Astrocyte (in vitro differentiated cells and primary cell): ENCODE results near the gene ZFP1. TPM values are rescaled to one million over a fixed set of nuclear protein-coding genes. Genes with fewer than 3 reads are reported as not detected.
A peak's percentile ranks its signal among the peaks of the same experiment; 100 is the strongest.

Experiments
- DNase-seq: peaks from one replicate; pipeline ENCODE4 v3.0.0-alpha.2; 2010; ENCODE audit warnings: low read depth
- FAIRE-seq: peaks from 2 replicates; lab custom pipeline; 2011; peaks lifted over from hg19 to GRCh38; lab: Jason Lieb, UNC
- H2AFZ ChIP-seq: 2 replicates; pipeline ENCODE4 v1.6.0; 2012; ENCODE audit warnings: low read depth, low read length, inconsistent platforms
- H3K27ac ChIP-seq: 2 replicates; pipeline ENCODE4 v1.5.1; 2011; ENCODE audit warnings: low read depth, low read length, inconsistent platforms
- H3K27me3 ChIP-seq: 2 replicates; pipeline ENCODE4 v1.6.0; 2011; ENCODE audit warnings: low read length, inconsistent platforms; ENCODE audit not compliant: insufficient read depth
- H3K36me3 ChIP-seq: 2 replicates; pipeline ENCODE4 v1.5.1; 2011; ENCODE audit warnings: low read length, inconsistent platforms; ENCODE audit not compliant: insufficient read depth
- H3K4me1 ChIP-seq: 2 replicates; pipeline ENCODE4 v1.5.1; 2011; ENCODE audit warnings: low read length, inconsistent platforms; ENCODE audit not compliant: insufficient read depth
- H3K4me2 ChIP-seq: 2 replicates; pipeline ENCODE4 v1.6.0; 2012; ENCODE audit warnings: low read length, inconsistent platforms
- H3K4me3 ChIP-seq: 2 replicates; pipeline ENCODE4 v1.5.1; 2011; ENCODE audit warnings: low read depth, mild to moderate bottlenecking, low read length, inconsistent platforms; ENCODE audit not compliant: insufficient read depth
- H3K79me2 ChIP-seq: 2 replicates; pipeline ENCODE4 v1.6.0; 2012; ENCODE audit warnings: mild to moderate bottlenecking, low read length, inconsistent platforms; ENCODE audit not compliant: insufficient read depth
- H3K9ac ChIP-seq: 2 replicates; pipeline ENCODE4 v1.6.0; 2012; ENCODE audit warnings: mild to moderate bottlenecking, low read length, inconsistent platforms
- H3K9me3 ChIP-seq: 2 replicates; pipeline ENCODE4 v1.5.1; 2012; ENCODE audit warnings: low read depth, mild to moderate bottlenecking, low read length, inconsistent platforms; ENCODE audit not compliant: insufficient read depth
- H4K20me1 ChIP-seq: 2 replicates; pipeline ENCODE4 v1.6.0; 2012; ENCODE audit warnings: low read length, inconsistent platforms; ENCODE audit not compliant: insufficient read depth
- H3K27ac Mint-ChIP-seq: one replicate; pipeline ENCODE4 v1.8.0; 2021; ENCODE audit warnings: mild to moderate bottlenecking, mixed read lengths; ENCODE audit not compliant: unreplicated experiment
- H3K27me3 Mint-ChIP-seq: one replicate; pipeline ENCODE4 v1.8.0; 2021; ENCODE audit warnings: low read depth, mixed read lengths; ENCODE audit not compliant: unreplicated experiment
- H3K36me3 Mint-ChIP-seq: one replicate; pipeline ENCODE4 v1.8.0; 2021; ENCODE audit warnings: low read depth, mixed read lengths; ENCODE audit not compliant: unreplicated experiment
- H3K4me1 Mint-ChIP-seq: one replicate; pipeline ENCODE4 v1.8.0; 2021; ENCODE audit warnings: low read depth, mixed read lengths; ENCODE audit not compliant: unreplicated experiment
- H3K4me3 Mint-ChIP-seq: one replicate; pipeline ENCODE4 v1.8.0; 2021; ENCODE audit warnings: mild to moderate bottlenecking, moderate library complexity, mixed read lengths; ENCODE audit not compliant: unreplicated experiment
- H3K9me3 Mint-ChIP-seq: one replicate; pipeline ENCODE4 v1.8.0; 2021; ENCODE audit warnings: mild to moderate bottlenecking, mixed read lengths; ENCODE audit not compliant: unreplicated experiment
- CTCF ChIP-seq: IDR thresholded peaks from 2 replicates; pipeline ENCODE4 v1.5.1; 2011; ENCODE audit warnings: low read depth, mild to moderate bottlenecking, inconsistent platforms, low read length, moderate library complexity; ENCODE audit not compliant: insufficient read depth
- EZH2 ChIP-seq: IDR thresholded peaks from 2 replicates; pipeline ENCODE4 v1.6.1; 2012; ENCODE audit warnings: mild to moderate bottlenecking, low read length, inconsistent platforms; ENCODE audit not compliant: insufficient read depth
- total RNA-seq: library from RNA; stranded (reverse); gene quantifications from 2 replicates; pipeline ENCODE4 v1.2.1, GENCODE V29; 2021

ZFP1 gene
- total RNA-seq, 1 donor from 2014 or later: 8.2 TPM

- H3K4me1 Mint-ChIP-seq: no peaks in the 10 kb centered on the region
- H3K4me3 ChIP-seq: no peak overlapping the region
- TF ChIP-seq CTCF: no peak
- TF ChIP-seq EZH2: no peak
- no peak overlapping the region for H3K9ac ChIP-seq
- H3K36me3 ChIP-seq: no peaks in the 10 kb centered on the region
- H3K27me3 Mint-ChIP-seq: peaks cover 61% of the 10 kb centered on the region
- no peaks in the 10 kb centered on the region for H3K4me1 ChIP-seq
- FAIRE-seq (no peak), DNase-seq (no peak)
- peaks cover 26% of the 10 kb centered on the region for H3K9me3 Mint-ChIP-seq
- no peak overlapping the region for H3K4me3 Mint-ChIP-seq
- no peaks in the 10 kb centered on the region for H3K79me2 ChIP-seq
- H3K27ac ChIP-seq: no peak overlapping the region
- peaks cover 7% of the 10 kb centered on the region for H3K9me3 ChIP-seq
- no peaks in the 10 kb centered on the region for H3K36me3 Mint-ChIP-seq
- H3K27me3 ChIP-seq: no peaks in the 10 kb centered on the region
- no peaks in the 10 kb centered on the region for H4K20me1 ChIP-seq
- no peak overlapping the region for H3K4me2 ChIP-seq
- no peak overlapping the region for H2AFZ ChIP-seq
- no peak overlapping the region for H3K27ac Mint-ChIP-seq
Measured at GRCh38 chr16:75130150-75130771, 18.1 kb upstream of the ZFP1 start.

DNA sequence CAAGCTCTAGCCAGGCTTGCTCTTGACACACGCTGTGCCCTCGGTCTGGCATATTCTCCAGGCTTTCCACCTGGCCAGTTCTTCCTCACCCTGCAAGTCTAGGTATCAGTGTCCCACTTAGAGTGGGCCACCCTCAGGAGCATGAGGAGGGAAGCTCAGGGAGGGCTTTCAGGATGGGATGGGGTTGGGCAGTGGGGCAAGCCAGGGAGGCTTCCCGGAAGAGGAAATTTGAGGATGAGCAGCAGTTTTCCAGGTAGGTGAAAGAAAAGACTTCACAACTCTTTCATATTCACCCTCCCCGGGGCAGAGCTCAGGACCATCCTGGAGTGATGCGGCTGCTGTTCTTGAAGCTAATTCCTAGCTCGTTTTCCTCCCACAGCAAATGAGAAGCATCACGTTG, 17.2 kb upstream of the ZFP1 start:
- no peaks in the 10 kb centered on the region for H3K4me1 ChIP-seq
- peaks cover 67% of the 10 kb centered on the region for H3K27me3 Mint-ChIP-seq
- no peak overlapping the region for H3K27ac ChIP-seq
- no peaks in the 10 kb centered on the region for H4K20me1 ChIP-seq
- FAIRE-seq (no peak), DNase-seq (no peak)
- H3K4me3 Mint-ChIP-seq: no peak overlapping the region
- no peak overlapping the region for H3K4me2 ChIP-seq
- H3K79me2 ChIP-seq: no peaks in the 10 kb centered on the region
- H3K9me3 Mint-ChIP-seq: peaks cover 25% of the 10 kb centered on the region
- H3K4me1 Mint-ChIP-seq: no peaks in the 10 kb centered on the region
- peaks cover 7% of the 10 kb centered on the region for H3K9me3 ChIP-seq
- H3K9ac ChIP-seq: no peak overlapping the region
- H2AFZ ChIP-seq: no peak overlapping the region
- TF ChIP-seq EZH2 (no peak), CTCF (no peak)
- no peaks in the 10 kb centered on the region for H3K36me3 ChIP-seq
- H3K4me3 ChIP-seq: no peak overlapping the region
- H3K27ac Mint-ChIP-seq: no peak overlapping the region
- H3K27me3 ChIP-seq: no peaks in the 10 kb centered on the region
- no peaks in the 10 kb centered on the region for H3K36me3 Mint-ChIP-seq

DNA sequence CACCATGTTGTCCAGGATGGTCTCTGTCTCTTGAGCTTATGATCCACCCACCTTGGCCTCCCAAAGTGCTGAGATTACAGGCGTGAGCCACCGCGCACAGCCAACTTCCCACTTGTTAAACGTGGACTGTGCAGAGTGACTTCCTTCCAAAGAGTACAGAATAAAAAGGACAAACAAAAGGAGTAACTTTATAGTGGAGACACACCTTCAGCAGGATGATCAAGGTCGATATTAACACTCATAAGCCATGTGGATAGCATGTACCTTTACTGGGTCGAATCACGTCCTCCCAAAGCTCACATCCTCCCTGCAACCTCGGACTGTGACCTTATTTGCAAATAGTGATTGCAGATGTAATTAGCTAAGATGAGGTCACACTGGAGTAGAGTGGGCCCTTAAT, 10.1 kb upstream of the ZFP1 start:
- Histone ChIP-seq H2AFZ (no peak overlapping the region), H4K20me1 (no peaks in the 10 kb centered on the region), H3K4me2 (peak overlapping the region; percentile 14), H3K79me2 (no peaks in the 10 kb centered on the region), H3K27me3 (no peaks in the 10 kb centered on the region), H3K4me1 (no peaks in the 10 kb centered on the region), H3K9ac (no peak overlapping the region), H3K36me3 (no peaks in the 10 kb centered on the region), H3K4me3 (no peak overlapping the region), H3K27ac (no peak overlapping the region), H3K9me3 (no peaks in the 10 kb centered on the region)
- Mint-ChIP-seq H3K27ac (no peak overlapping the region), H3K4me3 (no peak overlapping the region), H3K4me1 (no peaks in the 10 kb centered on the region), H3K36me3 (no peaks in the 10 kb centered on the region), H3K27me3 (peaks cover 39% of the 10 kb centered on the region), H3K9me3 (peaks cover 2% of the 10 kb centered on the region)
- TF ChIP-seq EZH2: no peak
- DNase-seq (no peak), FAIRE-seq (no peak)
